ENCODE data around the gene TMEM100. TPM values are rescaled to one million over a fixed set of nuclear protein-coding genes. Genes with fewer than 3 reads are reported as not detected.
A peak's percentile ranks its signal among the peaks of the same experiment; 100 is the strongest.

Gene TMEM100
- total RNA-seq, 3 donors from 2014 or later: 2.8 to 14.2 (median 7.5) TPM

- TF ChIP-seq CTCF (IDR thresholded peaks at IDR 0.05): no peak
- H3K9me3 ChIP-seq: no peaks in the 10 kb centered on the region
- no peak for DNase-seq
- H3K4me1 ChIP-seq (ENCODE audit: low read depth): no peaks in the 10 kb centered on the region
- no peak for ATAC-seq
- H3K36me3 ChIP-seq (ENCODE audit: low read depth): no peaks in the 10 kb centered on the region
- H3K4me3 ChIP-seq: no peak overlapping the region
- intact Hi-C loops (cut with DNase I, micrococcal nuclease): no loop called here
Observed at GRCh38 chr17:55734128-55734781, 11.6 kb upstream of the TMEM100 start.

- DNase-seq (peak in 2 of 3 donors; percentile 26 to 35), ATAC-seq (peak; percentile 67)
- Histone ChIP-seq H3K4me3 (no peak overlapping the region), H3K36me3 (ENCODE audit: low read depth) (no peaks in the 10 kb centered on the region), H3K9me3 (no peaks in the 10 kb centered on the region), H3K4me1 (ENCODE audit: low read depth) (no peaks in the 10 kb centered on the region)
- intact Hi-C loops (cut with DNase I, micrococcal nuclease): no loop called here
- TF ChIP-seq CTCF (IDR thresholded peaks at IDR 0.05): no peak
Observed at GRCh38 chr17:55731586-55732250, 9.1 kb upstream of the TMEM100 start.

DNA sequence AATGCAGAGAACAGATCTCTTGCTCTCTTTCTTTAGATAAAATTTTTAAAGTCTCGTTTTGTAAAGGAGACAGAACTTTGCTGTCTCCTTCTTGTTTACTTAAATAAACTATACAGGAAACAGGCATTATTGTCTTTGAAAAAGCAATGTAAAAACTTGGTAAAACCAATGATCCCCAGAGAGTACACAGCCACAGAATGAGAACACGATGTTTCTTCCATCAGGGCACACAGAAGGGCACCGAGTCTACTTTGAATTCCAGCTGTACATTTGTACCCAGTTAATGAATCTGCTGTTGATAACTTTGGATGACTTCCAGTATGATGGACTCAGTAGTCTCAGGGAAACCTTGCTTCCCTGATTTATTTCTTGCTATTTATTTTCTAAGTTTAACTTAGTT is 8.1 kb upstream of the TMEM100 start:
- Histone ChIP-seq H3K9me3 (no peaks in the 10 kb centered on the region), H3K4me1 (ENCODE audit: low read depth) (no peaks in the 10 kb centered on the region), H3K4me3 (no peak overlapping the region), H3K36me3 (ENCODE audit: low read depth) (no peaks in the 10 kb centered on the region)
- TF ChIP-seq CTCF (IDR thresholded peaks at IDR 0.05): no peak
- ATAC-seq (no peak), DNase-seq (no peak)
- intact Hi-C loops (cut with DNase I, micrococcal nuclease): no loop called here

DNA sequence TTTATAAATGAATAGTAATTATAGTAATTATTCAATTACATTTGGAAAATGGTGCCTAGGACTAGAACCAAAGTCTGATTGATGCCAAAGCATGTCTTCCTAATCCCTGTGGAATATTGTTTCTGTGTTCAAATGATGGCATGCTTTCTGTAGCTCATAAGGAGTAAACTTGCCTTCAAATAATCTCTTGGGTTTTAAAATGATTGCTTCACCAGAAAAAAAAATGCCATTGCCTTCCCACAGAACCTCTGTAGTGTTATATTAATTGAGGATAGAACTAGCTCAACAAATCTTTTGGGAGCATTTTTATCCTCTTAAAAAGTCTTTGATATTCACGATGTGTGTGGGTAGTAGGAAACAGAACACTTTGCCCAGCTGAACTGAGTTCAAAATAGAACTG is 7.7 kb upstream of the TMEM100 start:
- H3K4me3 ChIP-seq: no peak overlapping the region
- H3K4me1 ChIP-seq (ENCODE audit: low read depth): no peaks in the 10 kb centered on the region
- H3K9me3 ChIP-seq: no peaks in the 10 kb centered on the region
- ATAC-seq (no peak), DNase-seq (no peak)
- intact Hi-C loops (cut with DNase I, micrococcal nuclease): no loop called here
- H3K36me3 ChIP-seq (ENCODE audit: low read depth): no peaks in the 10 kb centered on the region
- TF ChIP-seq CTCF (IDR thresholded peaks at IDR 0.05): no peak

GRCh38 chr17:55729484-55729883 is 6.8 kb upstream of the TMEM100 start:
- Histone ChIP-seq H3K9me3 (no peaks in the 10 kb centered on the region), H3K36me3 (ENCODE audit: low read depth) (no peaks in the 10 kb centered on the region), H3K4me3 (no peak overlapping the region), H3K4me1 (ENCODE audit: low read depth) (no peaks in the 10 kb centered on the region)
- DNase-seq (no peak), ATAC-seq (no peak)
- intact Hi-C loops (cut with DNase I, micrococcal nuclease): no loop called here
- no peak for TF ChIP-seq CTCF (IDR thresholded peaks at IDR 0.05)
